CD14-positive monocyte (primary cell): ENCODE measurements around the gene MOB1A. TPM values are rescaled to one million over a fixed set of nuclear protein-coding genes. Genes with fewer than 3 reads are reported as not detected.

Experiments used
- DNase-seq, 3 donors: peaks; one replicate each; pipeline ENCODE4 v3.0.0-alpha.2; 2011 to 2022
- H2AFZ ChIP-seq: 2 replicates; pipeline ENCODE4 v1.6.0; 2012; ENCODE audit warnings: mild to moderate bottlenecking, low read depth, low read length, inconsistent platforms; ENCODE audit not compliant: insufficient read depth, poor library complexity, severe bottlenecking
- H3K27ac ChIP-seq, 2 donors: 1 replicate in 1 of 2; 2 replicates in 1 of 2; pipeline ENCODE4 v1.5.1; 2012 to 2013; ENCODE audit warnings: low read length in 2 of 2, control low read depth in 1 of 2, inconsistent platforms in 1 of 2, low read depth in 1 of 2, mild to moderate bottlenecking in 1 of 2
- H3K27me3 ChIP-seq, 2 donors: one replicate each; pipeline versions ENCODE4 v1.6.0 to v1.6.1; 2011 to 2013; ENCODE audit warnings: low read length in 2 of 2; ENCODE audit not compliant: control insufficient read depth in 2 of 2, insufficient read depth in 2 of 2
- H3K36me3 ChIP-seq, 2 donors: replicated peaks in 1 of 2; 1 replicate in 1 of 2; 2 replicates in 1 of 2; pipeline versions ENCODE4 v1.5.1 to v1.6.1; 2012 to 2013; ENCODE audit warnings: low read length in 2 of 2, control low read depth in 1 of 2, inconsistent platforms in 1 of 2, mild to moderate bottlenecking in 1 of 2; ENCODE audit not compliant: insufficient read depth in 2 of 2, control insufficient read depth in 1 of 2
- H3K4me1 ChIP-seq, 2 donors: 1 replicate in 1 of 2; 2 replicates in 1 of 2; pipeline versions ENCODE4 v1.5.1 to v1.6.1; 2012 to 2013; ENCODE audit warnings: low read length in 2 of 2, control low read depth in 1 of 2, inconsistent platforms in 1 of 2, mild to moderate bottlenecking in 1 of 2, moderate library complexity in 1 of 2; ENCODE audit not compliant: insufficient read depth in 2 of 2, control insufficient read depth in 1 of 2
- H3K4me2 ChIP-seq: replicated peaks from 2 replicates; pipeline ENCODE3; 2012; ENCODE audit warnings: low read length, moderate library complexity, mild to moderate bottlenecking; ENCODE audit not compliant: poor library complexity, severe bottlenecking; ENCODE audit errors: extremely low read depth
- H3K4me3 ChIP-seq, 3 experiments: fragments of 200-600 bp in 1 of 3; sonication (generic) in 1 of 3; replicated peaks in 1 of 3; 1 replicate in 2 of 3; 2 replicates in 1 of 3; pipeline ENCODE4 v1.5.1; 2011 to 2013; ENCODE audit warnings: low read length in 3 of 3, mild to moderate bottlenecking in 3 of 3, control low read depth in 2 of 3, low read depth in 2 of 3, inconsistent platforms in 1 of 3, moderate library complexity in 1 of 3
- H3K79me2 ChIP-seq: 2 replicates; pipeline ENCODE4 v1.6.0; 2012; ENCODE audit warnings: mild to moderate bottlenecking, control low read depth, inconsistent platforms, low read length, moderate library complexity; ENCODE audit not compliant: insufficient read depth
- H3K9ac ChIP-seq: 2 replicates; pipeline ENCODE4 v1.6.0; 2017; ENCODE audit warnings: low read length, mild to moderate bottlenecking; ENCODE audit not compliant: insufficient read depth, poor library complexity, severe bottlenecking
- H3K9me3 ChIP-seq, 2 donors: replicated peaks in 1 of 2; 1 replicate in 1 of 2; 2 replicates in 1 of 2; pipeline versions ENCODE4 v1.5.1 to v1.6.1; 2012 to 2013; ENCODE audit warnings: low read length in 2 of 2, control low read depth in 1 of 2; ENCODE audit not compliant: control insufficient read depth in 1 of 2, insufficient read depth in 1 of 2
- H4K20me1 ChIP-seq: 2 replicates; pipeline ENCODE4 v1.6.0; 2012; ENCODE audit warnings: mild to moderate bottlenecking, low read length, control low read depth, moderate library complexity; ENCODE audit not compliant: insufficient read depth
- H3K27ac Mint-ChIP-seq, 7 donors: one replicate each; pipeline ENCODE4 v1.8.0; 2020; ENCODE audit warnings: mild to moderate bottlenecking in 7 of 7, mixed read lengths in 7 of 7, moderate library complexity in 6 of 7, inconsistent platforms in 2 of 7
- H3K27me3 Mint-ChIP-seq, 3 donors: one replicate each; pipeline ENCODE4 v1.8.0; 2021 to 2022; ENCODE audit warnings: low read depth in 3 of 3, mild to moderate bottlenecking in 3 of 3, mixed read lengths in 3 of 3, moderate library complexity in 3 of 3, inconsistent platforms in 1 of 3
- H3K36me3 Mint-ChIP-seq, 2 donors: one replicate each; pipeline ENCODE4 v1.8.0; 2020; ENCODE audit warnings: mixed read lengths in 2 of 2, inconsistent platforms in 1 of 2, mild to moderate bottlenecking in 1 of 2
- H3K4me1 Mint-ChIP-seq: one replicate; pipeline ENCODE4 v1.8.0; 2020; ENCODE audit warnings: mild to moderate bottlenecking, mixed read lengths
- H3K4me3 Mint-ChIP-seq, 2 donors: one replicate each; pipeline ENCODE4 v1.8.0; 2020; ENCODE audit warnings: mild to moderate bottlenecking in 2 of 2, mixed read lengths in 2 of 2, moderate library complexity in 1 of 2
- H3K9me3 Mint-ChIP-seq, 7 donors: one replicate each; pipeline ENCODE4 v1.8.0; 2020 to 2022; ENCODE audit warnings: mixed read lengths in 7 of 7, mild to moderate bottlenecking in 6 of 7, moderate library complexity in 6 of 7, inconsistent platforms in 2 of 7
- CTCF ChIP-seq: fragments of 200-600 bp; IDR thresholded peaks from one replicate; pipeline ENCODE4 v1.8.0; 2022; ENCODE audit warnings: antibody characterized with exemption, mild to moderate bottlenecking
- WGBS: methylation state at CpG from one replicate; pipeline ENCODE4 v1.1.5; 2013; ENCODE audit warnings: missing lambda C conversion rate; ENCODE audit not compliant: insufficient coverage; 5-methylcytosine and 5-hydroxymethylcytosine counted together
- intact Hi-C, 2 donors: fragments of 100-400 bp; cut with micrococcal nuclease; formaldehyde crosslinking; loops; one replicate each; pipeline versions ENCODE4 v1.15.0 to v1.15.1; 2023
- polyA plus RNA-seq, 3 donors: library from polyadenylated mRNA; depleted of rRNA in 1 of 3; unstranded in 2 of 3; stranded (reverse) in 1 of 3; fragments of 300-500 nt in 2 of 3; fragments of >200 nt in 1 of 3; fragmentation: Illumina TruSeq in 2 of 3; gene quantifications; 1 replicate in 2 of 3; 2 replicates in 1 of 3; pipeline ENCODE4 v1.2.3, GENCODE V29; 2012 to 2021

MOB1A gene
- polyA plus RNA-seq, 3 donors: 55.0 to 367 (median 285) TPM

- Histone ChIP-seq H3K79me2 (peaks cover 15% of the 10 kb centered on the region), H3K9me3 (no peaks in the 10 kb centered on the region), H3K4me2 (no peak overlapping the region), H3K27ac (no peak overlapping the region), H3K36me3 (peaks cover 28 to 38% of the 10 kb centered on the region in 2 donors), H3K4me3 (no peak overlapping the region), H2AFZ (no peak overlapping the region), H3K4me1 (peaks cover 17 to 21% of the 10 kb centered on the region in 2 donors), H3K9ac (no peak overlapping the region), H3K27me3 (no peaks in the 10 kb centered on the region), H4K20me1 (peaks cover 45% of the 10 kb centered on the region)
- WGBS: 100% methylated on average over 1 of the region's 5 CpGs
- no peak overlapping the region for H3K27ac Mint-ChIP-seq
- peaks cover 21 to 38% of the 10 kb centered on the region in 2 donors for H3K36me3 Mint-ChIP-seq
- intact Hi-C loops: loop anchor here in 1 of 2 donors (10.0 kb wide), 2 partner anchors 66 to 324 kb away; partner anchors contain the start of gene STAMBP
- H3K27me3 Mint-ChIP-seq: peaks cover 0 to 2% (median 0%) of the 10 kb centered on the region in 3 donors
- no peak for DNase-seq
- H3K9me3 Mint-ChIP-seq: no peaks in the 10 kb centered on the region
- no peaks in the 10 kb centered on the region for H3K4me1 Mint-ChIP-seq
- no peak for TF ChIP-seq CTCF
- H3K4me3 Mint-ChIP-seq: no peak overlapping the region
Observed at GRCh38 chr2:74149247-74149525, 29.5 kb downstream of the MOB1A start.

GRCh38 chr2:74148457-74149246 lies 30.0 kb downstream of the MOB1A start:
- H3K36me3 Mint-ChIP-seq: peaks cover 17 to 34% of the 10 kb centered on the region in 2 donors
- Histone ChIP-seq H4K20me1 (peaks cover 40% of the 10 kb centered on the region), H3K27ac (no peak overlapping the region), H3K79me2 (peaks cover 14% of the 10 kb centered on the region), H3K27me3 (no peaks in the 10 kb centered on the region), H2AFZ (peak overlapping the region; percentile 97), H3K4me1 (peaks cover 17 to 21% of the 10 kb centered on the region in 2 donors), H3K9ac (peak overlapping the region; percentile 64), H3K4me3 (peak overlapping the region; percentile 43 to 89 (median 45)), H3K9me3 (no peaks in the 10 kb centered on the region), H3K36me3 (peaks cover 25 to 33% of the 10 kb centered on the region in 2 donors), H3K4me2 (peak overlapping the region; percentile 99)
- WGBS: 12% methylated on average over 7 of the region's 16 CpGs
- H3K27me3 Mint-ChIP-seq: peaks cover 0 to 2% (median 0%) of the 10 kb centered on the region in 3 donors
- TF ChIP-seq CTCF: no peak
- intact Hi-C loops: loop anchor here in 1 of 2 donors (10.0 kb wide), 2 partner anchors 66 to 324 kb away; partner anchors contain the start of gene STAMBP
- no peaks in the 10 kb centered on the region for H3K9me3 Mint-ChIP-seq
- H3K27ac Mint-ChIP-seq: no peak overlapping the region
- no peak for DNase-seq
- no peaks in the 10 kb centered on the region for H3K4me1 Mint-ChIP-seq
- no peak overlapping the region for H3K4me3 Mint-ChIP-seq
